Astrocyte (in vitro differentiated cells and primary cell): ENCODE data around the gene PER1. TPM values are rescaled to one million over a fixed set of nuclear protein-coding genes. Genes with fewer than 3 reads are reported as not detected.
A peak's percentile ranks its signal among the peaks of the same experiment; 100 is the strongest.

Experiments used
- DNase-seq: peaks from one replicate; pipeline ENCODE4 v3.0.0-alpha.2; 2010; ENCODE audit warnings: low read depth
- FAIRE-seq: peaks from 2 replicates; lab custom pipeline; 2011; peaks lifted over from hg19 to GRCh38; lab: Jason Lieb, UNC
- H2AFZ ChIP-seq: 2 replicates; pipeline ENCODE4 v1.6.0; 2012; ENCODE audit warnings: low read depth, low read length, inconsistent platforms
- H3K27ac ChIP-seq: 2 replicates; pipeline ENCODE4 v1.5.1; 2011; ENCODE audit warnings: low read depth, low read length, inconsistent platforms
- H3K27me3 ChIP-seq: 2 replicates; pipeline ENCODE4 v1.6.0; 2011; ENCODE audit warnings: low read length, inconsistent platforms; ENCODE audit not compliant: insufficient read depth
- H3K36me3 ChIP-seq: 2 replicates; pipeline ENCODE4 v1.5.1; 2011; ENCODE audit warnings: low read length, inconsistent platforms; ENCODE audit not compliant: insufficient read depth
- H3K4me1 ChIP-seq: 2 replicates; pipeline ENCODE4 v1.5.1; 2011; ENCODE audit warnings: low read length, inconsistent platforms; ENCODE audit not compliant: insufficient read depth
- H3K4me2 ChIP-seq: 2 replicates; pipeline ENCODE4 v1.6.0; 2012; ENCODE audit warnings: low read length, inconsistent platforms
- H3K4me3 ChIP-seq: 2 replicates; pipeline ENCODE4 v1.5.1; 2011; ENCODE audit warnings: low read depth, mild to moderate bottlenecking, low read length, inconsistent platforms; ENCODE audit not compliant: insufficient read depth
- H3K79me2 ChIP-seq: 2 replicates; pipeline ENCODE4 v1.6.0; 2012; ENCODE audit warnings: mild to moderate bottlenecking, low read length, inconsistent platforms; ENCODE audit not compliant: insufficient read depth
- H3K9ac ChIP-seq: 2 replicates; pipeline ENCODE4 v1.6.0; 2012; ENCODE audit warnings: mild to moderate bottlenecking, low read length, inconsistent platforms
- H3K9me3 ChIP-seq: 2 replicates; pipeline ENCODE4 v1.5.1; 2012; ENCODE audit warnings: low read depth, mild to moderate bottlenecking, low read length, inconsistent platforms; ENCODE audit not compliant: insufficient read depth
- H4K20me1 ChIP-seq: 2 replicates; pipeline ENCODE4 v1.6.0; 2012; ENCODE audit warnings: low read length, inconsistent platforms; ENCODE audit not compliant: insufficient read depth
- H3K27ac Mint-ChIP-seq: one replicate; pipeline ENCODE4 v1.8.0; 2021; ENCODE audit warnings: mild to moderate bottlenecking, mixed read lengths; ENCODE audit not compliant: unreplicated experiment
- H3K27me3 Mint-ChIP-seq: one replicate; pipeline ENCODE4 v1.8.0; 2021; ENCODE audit warnings: low read depth, mixed read lengths; ENCODE audit not compliant: unreplicated experiment
- H3K36me3 Mint-ChIP-seq: one replicate; pipeline ENCODE4 v1.8.0; 2021; ENCODE audit warnings: low read depth, mixed read lengths; ENCODE audit not compliant: unreplicated experiment
- H3K4me1 Mint-ChIP-seq: one replicate; pipeline ENCODE4 v1.8.0; 2021; ENCODE audit warnings: low read depth, mixed read lengths; ENCODE audit not compliant: unreplicated experiment
- H3K4me3 Mint-ChIP-seq: one replicate; pipeline ENCODE4 v1.8.0; 2021; ENCODE audit warnings: mild to moderate bottlenecking, moderate library complexity, mixed read lengths; ENCODE audit not compliant: unreplicated experiment
- H3K9me3 Mint-ChIP-seq: one replicate; pipeline ENCODE4 v1.8.0; 2021; ENCODE audit warnings: mild to moderate bottlenecking, mixed read lengths; ENCODE audit not compliant: unreplicated experiment
- EZH2 ChIP-seq: IDR thresholded peaks from 2 replicates; pipeline ENCODE4 v1.6.1; 2012; ENCODE audit warnings: mild to moderate bottlenecking, low read length, inconsistent platforms; ENCODE audit not compliant: insufficient read depth
- total RNA-seq: library from RNA; stranded (reverse); gene quantifications from 2 replicates; pipeline ENCODE4 v1.2.1, GENCODE V29; 2021
- TF ChIP-seq, protein P1 (sequence below): IDR thresholded peaks from 2 replicates; pipeline ENCODE4 v1.5.1; 2011; ENCODE audit warnings: low read depth, mild to moderate bottlenecking, inconsistent platforms, low read length, moderate library complexity; ENCODE audit not compliant: insufficient read depth

Gene PER1
- total RNA-seq, 1 donor from 2014 or later = 17.0 TPM

DNA sequence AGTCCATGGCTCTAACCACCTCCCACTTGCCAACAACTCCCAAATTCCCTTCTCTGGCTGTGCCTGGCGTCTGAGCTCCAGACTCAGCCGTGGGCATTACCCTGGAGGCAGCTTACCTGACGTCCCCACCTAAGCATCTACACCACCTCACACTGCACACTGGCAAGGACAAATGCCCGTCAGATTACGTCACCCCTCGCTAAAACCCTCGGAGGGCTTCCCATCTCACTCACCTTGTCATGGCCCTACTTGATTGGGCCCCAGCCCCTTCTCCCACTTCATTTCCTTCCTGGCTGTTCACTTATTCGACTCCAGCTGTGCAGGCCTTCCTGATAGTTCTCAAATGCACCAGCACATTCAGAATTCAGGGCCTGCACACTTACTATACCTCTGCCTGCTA lies 47.3 kb downstream of the PER1 start:
- Histone ChIP-seq H3K27me3 (peaks cover 14% of the 10 kb centered on the region), H3K36me3 (no peaks in the 10 kb centered on the region), H3K4me2 (no peak overlapping the region), H3K4me3 (no peak overlapping the region), H3K9me3 (no peaks in the 10 kb centered on the region), H3K79me2 (no peaks in the 10 kb centered on the region), H4K20me1 (no peaks in the 10 kb centered on the region), H3K27ac (no peak overlapping the region), H3K9ac (no peak overlapping the region), H2AFZ (no peak overlapping the region), H3K4me1 (peaks cover under 1% of the 10 kb centered on the region)
- peaks cover 6% of the 10 kb centered on the region for H3K9me3 Mint-ChIP-seq
- peaks cover 4% of the 10 kb centered on the region for H3K4me1 Mint-ChIP-seq
- no peaks in the 10 kb centered on the region for H3K36me3 Mint-ChIP-seq
- H3K27ac Mint-ChIP-seq = no peak overlapping the region
- FAIRE-seq (no peak), DNase-seq (no peak)
- peaks cover 44% of the 10 kb centered on the region for H3K27me3 Mint-ChIP-seq
- TF ChIP-seq EZH2 = no peak
- TF ChIP-seq, protein P1, sequence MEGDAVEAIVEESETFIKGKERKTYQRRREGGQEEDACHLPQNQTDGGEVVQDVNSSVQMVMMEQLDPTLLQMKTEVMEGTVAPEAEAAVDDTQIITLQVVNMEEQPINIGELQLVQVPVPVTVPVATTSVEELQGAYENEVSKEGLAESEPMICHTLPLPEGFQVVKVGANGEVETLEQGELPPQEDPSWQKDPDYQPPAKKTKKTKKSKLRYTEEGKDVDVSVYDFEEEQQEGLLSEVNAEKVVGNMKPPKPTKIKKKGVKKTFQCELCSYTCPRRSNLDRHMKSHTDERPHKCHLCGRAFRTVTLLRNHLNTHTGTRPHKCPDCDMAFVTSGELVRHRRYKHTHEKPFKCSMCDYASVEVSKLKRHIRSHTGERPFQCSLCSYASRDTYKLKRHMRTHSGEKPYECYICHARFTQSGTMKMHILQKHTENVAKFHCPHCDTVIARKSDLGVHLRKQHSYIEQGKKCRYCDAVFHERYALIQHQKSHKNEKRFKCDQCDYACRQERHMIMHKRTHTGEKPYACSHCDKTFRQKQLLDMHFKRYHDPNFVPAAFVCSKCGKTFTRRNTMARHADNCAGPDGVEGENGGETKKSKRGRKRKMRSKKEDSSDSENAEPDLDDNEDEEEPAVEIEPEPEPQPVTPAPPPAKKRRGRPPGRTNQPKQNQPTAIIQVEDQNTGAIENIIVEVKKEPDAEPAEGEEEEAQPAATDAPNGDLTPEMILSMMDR = no peak
- H3K4me3 Mint-ChIP-seq = no peak overlapping the region

DNA sequence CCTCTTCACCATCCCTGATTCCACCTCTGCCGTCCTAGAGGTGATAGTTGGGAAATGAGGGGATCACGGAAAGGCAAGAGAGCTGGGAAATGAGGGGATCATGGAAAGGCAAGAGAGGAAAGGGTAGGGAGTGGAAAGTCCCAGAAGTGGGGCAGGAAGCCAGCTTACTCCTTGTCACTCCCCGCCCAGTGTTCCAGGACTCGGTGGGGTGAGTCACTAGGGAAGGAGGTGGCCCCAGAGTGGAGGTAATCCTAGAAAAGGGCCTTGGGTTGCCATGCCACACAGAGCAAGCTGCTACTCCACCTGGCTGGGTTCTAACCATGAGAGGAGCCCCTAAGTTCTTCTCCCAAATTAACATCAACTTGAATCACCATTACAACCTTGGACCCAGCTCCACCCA lies 48.7 kb downstream of the PER1 start:
- no peaks in the 10 kb centered on the region for H3K4me1 ChIP-seq
- H3K27ac ChIP-seq = no peak overlapping the region
- no peaks in the 10 kb centered on the region for H3K36me3 Mint-ChIP-seq
- H2AFZ ChIP-seq = no peak overlapping the region
- no peaks in the 10 kb centered on the region for H3K79me2 ChIP-seq
- H3K4me2 ChIP-seq = no peak overlapping the region
- H3K27me3 Mint-ChIP-seq = peaks cover 34% of the 10 kb centered on the region
- H3K4me3 Mint-ChIP-seq = peak overlapping the region; percentile 52
- no peak overlapping the region for H3K27ac Mint-ChIP-seq
- H4K20me1 ChIP-seq = no peaks in the 10 kb centered on the region
- DNase-seq = no peak
- no peak overlapping the region for H3K4me3 ChIP-seq
- H3K9me3 Mint-ChIP-seq = peaks cover 6% of the 10 kb centered on the region
- peaks cover 4% of the 10 kb centered on the region for H3K4me1 Mint-ChIP-seq
- no peaks in the 10 kb centered on the region for H3K9me3 ChIP-seq
- H3K27me3 ChIP-seq = peaks cover 12% of the 10 kb centered on the region
- H3K36me3 ChIP-seq = no peaks in the 10 kb centered on the region
- no peak overlapping the region for H3K9ac ChIP-seq
- no peak for TF ChIP-seq EZH2
- TF ChIP-seq, protein P1 = no peak
- no peak for FAIRE-seq

DNA sequence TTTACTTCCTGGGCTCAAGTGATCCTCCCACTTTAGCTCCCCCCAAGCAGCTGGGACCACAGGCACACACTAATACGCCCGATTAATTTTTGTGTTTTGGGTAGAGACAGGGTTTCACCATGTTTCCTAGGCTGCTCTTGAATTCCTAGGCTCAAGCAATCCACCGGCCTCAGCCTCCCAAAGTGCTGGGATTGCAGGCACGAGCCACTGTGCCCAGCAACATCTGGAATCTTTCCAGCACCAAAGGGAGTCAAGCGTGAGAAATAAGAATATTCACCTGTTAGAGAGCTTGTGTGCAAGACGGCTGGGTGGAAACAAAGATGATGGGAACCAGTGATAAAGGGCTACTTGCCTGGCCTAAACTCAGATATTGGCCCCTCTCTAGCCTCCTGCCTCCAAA lies 50.5 kb downstream of the PER1 start:
- FAIRE-seq = no peak
- H3K27me3 ChIP-seq = peaks cover 12% of the 10 kb centered on the region

More for the DNA sequence above, 50.5 kb downstream of the PER1 start:
- no peak overlapping the region for H3K4me3 ChIP-seq
- no peak overlapping the region for H3K27ac ChIP-seq
- Mint-ChIP-seq H3K9me3 (peaks cover 6% of the 10 kb centered on the region), H3K4me1 (peaks cover 4% of the 10 kb centered on the region), H3K27ac (no peak overlapping the region), H3K36me3 (no peaks in the 10 kb centered on the region), H3K27me3 (peaks cover 30% of the 10 kb centered on the region), H3K4me3 (no peak overlapping the region)
- H3K9me3 ChIP-seq = no peaks in the 10 kb centered on the region
- H2AFZ ChIP-seq = no peak overlapping the region
- H3K79me2 ChIP-seq = no peaks in the 10 kb centered on the region
- no peaks in the 10 kb centered on the region for H3K36me3 ChIP-seq
- no peaks in the 10 kb centered on the region for H3K4me1 ChIP-seq
- no peak overlapping the region for H3K4me2 ChIP-seq
- DNase-seq = no peak
- no peak overlapping the region for H3K9ac ChIP-seq
- TF ChIP-seq, protein P1 = no peak
- no peak for TF ChIP-seq EZH2
- no peaks in the 10 kb centered on the region for H4K20me1 ChIP-seq
